ENCODE measurements around the gene PRKX. TPM values are rescaled to one million over a fixed set of nuclear protein-coding genes. Genes with fewer than 3 reads are reported as not detected.
A peak's percentile ranks its signal among the peaks of the same experiment; 100 is the strongest.
"Not testable (repeated sequence)": the region's sequence is repeated elsewhere in the genome, so short reads cannot be mapped to it uniquely, and the experiment has no call there.

PRKX gene
- total RNA-seq, 4 donors from 2014 or later: 32.2 to 37.8 (median 34.1) TPM

- Histone ChIP-seq H3K4me1 (no peaks in the 10 kb centered on the region), H3K27me3 (no peaks in the 10 kb centered on the region), H3K4me3 (no peak overlapping the region), H3K36me3 (peaks cover 0 to 9% (median 0%) of the 10 kb centered on the region in 3 donors), H3K27ac (peak overlapping the region in 1 of 4 donors; percentile 34), H3K9me3 (no peaks in the 10 kb centered on the region)
- TF ChIP-seq POLR2A (IDR thresholded peaks at IDR 0.05) (no peak), EP300 (IDR thresholded peaks at IDR 0.05) (no peak)
- DNase-seq (ENCODE audit: low spot score in 2 of 2): no peak
- 24 to 58% methylated on average over 3 to 9 of the region's 9 CpGs for whole genome bisulfite sequencing, 2 donors
Measured at GRCh38 chrX:3666975-3667374, 46.5 kb downstream of the PRKX start.

DNA sequence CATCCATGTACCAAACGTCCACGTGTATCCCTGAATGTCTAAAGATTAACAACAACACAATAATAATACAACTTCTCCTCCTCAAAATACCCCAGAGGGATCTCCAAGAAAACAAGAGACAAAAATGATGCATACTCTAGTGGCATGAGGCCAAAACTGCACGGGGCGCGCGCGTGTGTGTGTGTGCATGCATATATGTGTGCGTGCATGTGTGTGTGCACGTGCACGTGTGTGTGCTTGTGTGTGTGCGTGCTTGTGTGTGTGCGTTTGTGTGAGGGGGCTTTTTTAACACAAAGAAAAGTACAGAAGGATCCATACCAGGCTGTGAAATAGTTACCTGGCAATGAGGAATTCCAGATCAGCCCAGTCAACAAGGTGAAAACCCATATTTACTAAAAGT lies 48.5 kb downstream of the PRKX start:
- TF ChIP-seq POLR2A (IDR thresholded peaks at IDR 0.05) (no peak), EP300 (IDR thresholded peaks at IDR 0.05) (no peak), CTCF (IDR thresholded peaks at IDR 0.05) (no peak)
- H3K4me3 ChIP-seq: no peak overlapping the region
- no peak overlapping the region for H3K27ac ChIP-seq
- H3K27me3 ChIP-seq: no peaks in the 10 kb centered on the region
- no peaks in the 10 kb centered on the region for H3K4me1 ChIP-seq
- peaks cover 0 to 3% (median 0%) of the 10 kb centered on the region in 3 donors for H3K36me3 ChIP-seq
- no peaks in the 10 kb centered on the region for H3K9me3 ChIP-seq
- DNase-seq (ENCODE audit: low spot score in 2 of 2): no peak
- WGBS, 2 donors: 93 to 94% methylated on average over 12 of the region's 12 CpGs

DNA sequence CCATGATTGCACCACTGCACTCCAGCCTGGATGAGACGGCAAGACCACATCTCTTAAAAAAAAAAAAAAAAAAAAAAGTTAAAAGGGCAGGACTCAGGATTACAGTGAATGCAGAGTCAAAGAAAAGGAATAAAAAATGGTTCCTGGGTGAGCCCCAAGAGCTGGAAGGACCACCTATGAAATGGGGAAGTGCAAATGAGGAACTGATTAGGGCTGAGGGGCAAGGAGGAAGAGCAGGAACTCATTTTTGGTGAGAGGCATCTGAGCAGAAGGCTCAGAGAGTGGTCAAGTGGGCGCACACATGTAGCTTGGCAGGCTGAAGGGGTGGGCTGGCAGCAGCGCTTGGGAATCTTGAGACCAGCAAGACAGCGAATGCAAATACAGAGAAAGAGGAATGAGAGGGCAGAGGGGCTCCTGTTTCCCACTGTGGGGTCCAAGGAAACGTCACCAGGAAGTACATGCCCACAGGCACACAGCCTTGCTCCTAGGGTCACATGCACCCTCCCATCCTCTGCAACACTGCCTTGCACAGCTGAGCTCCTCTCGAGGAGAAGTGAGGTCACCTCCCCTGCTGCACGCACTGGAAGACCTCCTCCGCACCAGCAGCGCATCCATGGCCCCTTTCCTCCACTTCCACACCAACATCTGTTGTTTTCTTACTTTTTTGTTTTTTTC lies 49.7 kb downstream of the PRKX start:
- 68 to 73% methylated on average over 8 to 9 of the region's 9 CpGs for WGBS, 2 donors
- not testable (repeated sequence) for H3K27me3 ChIP-seq; H3K36me3 ChIP-seq; H3K4me3 ChIP-seq; DNase-seq (ENCODE audit: low spot score in 2 of 2); H3K9me3 ChIP-seq; H3K4me1 ChIP-seq; H3K27ac ChIP-seq

- no peak for TF ChIP-seq CTCF (IDR thresholded peaks at IDR 0.05)
- no peak for TF ChIP-seq EP300 (IDR thresholded peaks at IDR 0.05)
- no peak for TF ChIP-seq POLR2A (IDR thresholded peaks at IDR 0.05)
- WGBS, 2 donors: 70 to 72% methylated on average over 10 of the region's 10 CpGs
- Histone ChIP-seq H3K9me3 (no peaks in the 10 kb centered on the region), H3K36me3 (peaks cover 0 to 20% (median 0%) of the 10 kb centered on the region in 3 donors), H3K4me1 (no peaks in the 10 kb centered on the region), H3K27ac (no peak overlapping the region), H3K27me3 (no peaks in the 10 kb centered on the region), H3K4me3 (no peak overlapping the region)
- DNase-seq (ENCODE audit: low spot score in 2 of 2): no peak
Measured at GRCh38 chrX:3659761-3660160, 53.7 kb downstream of the PRKX start.

GRCh38 chrX:3655181-3655580 lies 58.3 kb downstream of the PRKX start:
- Histone ChIP-seq H3K4me1 (no peaks in the 10 kb centered on the region), H3K4me3 (no peak overlapping the region), H3K27me3 (no peaks in the 10 kb centered on the region), H3K36me3 (peaks cover 0 to 22% (median 0%) of the 10 kb centered on the region in 3 donors), H3K27ac (no peak overlapping the region), H3K9me3 (no peaks in the 10 kb centered on the region)
- TF ChIP-seq POLR2A (IDR thresholded peaks at IDR 0.05): no peak
- TF ChIP-seq CTCF (IDR thresholded peaks at IDR 0.05): no peak
- no peak for TF ChIP-seq EP300 (IDR thresholded peaks at IDR 0.05)
- no peak for DNase-seq (ENCODE audit: low spot score in 2 of 2)
- 92 to 98% methylated on average over 6 to 19 of the region's 19 CpGs for WGBS, 2 donors

GRCh38 chrX:3653111-3653510 lies 60.3 kb downstream of the PRKX start:
- H3K9me3 ChIP-seq: no peaks in the 10 kb centered on the region
- no peak for DNase-seq (ENCODE audit: low spot score in 2 of 2)
- WGBS, 2 donors: 91 to 94% methylated on average over 10 to 13 of the region's 13 CpGs
- H3K4me1 ChIP-seq: no peaks in the 10 kb centered on the region
- no peak overlapping the region for H3K4me3 ChIP-seq
- peaks cover 0 to 13% (median 0%) of the 10 kb centered on the region in 3 donors for H3K36me3 ChIP-seq
- H3K27ac ChIP-seq: no peak overlapping the region
- H3K27me3 ChIP-seq: no peaks in the 10 kb centered on the region
- TF ChIP-seq CTCF (IDR thresholded peaks at IDR 0.05) (no peak), POLR2A (IDR thresholded peaks at IDR 0.05) (no peak), EP300 (IDR thresholded peaks at IDR 0.05) (no peak)
